Tibial nerve (tissue), 4 donors: ENCODE results near the gene NEU2.

Experiments used
- EP300 ChIP-seq, 2 donors: sonication (generic); formaldehyde crosslinking; IDR thresholded peaks; one replicate each; pipeline ENCODE4 v1.6.1; 2017; ENCODE audit warnings: antibody characterized with exemption in 2 of 2, mild to moderate bottlenecking in 1 of 2
- TF ChIP-seq, protein P1 (sequence below), 5 experiments: fragments of 200-600 bp in 3 of 5; fragments of 450-650 bp in 2 of 5; sonication (generic) in 3 of 5; IDR thresholded peaks; one replicate each; pipeline ENCODE4 v1.5.1; 2016 to 2019; ENCODE audit warnings: antibody characterized with exemption in 5 of 5, mild to moderate bottlenecking in 3 of 5, moderate library complexity in 2 of 5

DNA sequence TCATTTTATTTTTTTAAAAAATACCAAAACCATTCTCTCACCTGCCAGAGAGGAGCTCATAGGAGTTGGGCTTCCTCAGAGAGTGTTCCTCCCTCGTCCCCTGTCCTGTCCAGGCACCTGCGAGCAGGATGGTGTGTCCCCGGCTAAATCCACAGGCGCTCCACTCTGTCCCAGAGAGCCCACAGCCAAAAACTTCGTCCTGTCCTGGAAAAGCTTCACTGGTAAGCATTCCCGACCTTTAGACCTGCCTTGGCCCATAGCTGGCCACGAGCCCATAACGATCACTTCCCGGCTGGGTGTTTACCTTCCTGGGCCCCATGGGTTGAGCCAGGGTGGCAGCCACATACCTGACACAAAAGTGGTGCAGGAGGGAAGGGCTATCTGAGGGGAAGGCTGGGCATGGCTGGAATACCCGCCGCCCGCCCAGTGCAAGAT, 19.4 kb upstream of the NEU2 start, which contains the start of gene NGEF:
- TF ChIP-seq, protein P1, sequence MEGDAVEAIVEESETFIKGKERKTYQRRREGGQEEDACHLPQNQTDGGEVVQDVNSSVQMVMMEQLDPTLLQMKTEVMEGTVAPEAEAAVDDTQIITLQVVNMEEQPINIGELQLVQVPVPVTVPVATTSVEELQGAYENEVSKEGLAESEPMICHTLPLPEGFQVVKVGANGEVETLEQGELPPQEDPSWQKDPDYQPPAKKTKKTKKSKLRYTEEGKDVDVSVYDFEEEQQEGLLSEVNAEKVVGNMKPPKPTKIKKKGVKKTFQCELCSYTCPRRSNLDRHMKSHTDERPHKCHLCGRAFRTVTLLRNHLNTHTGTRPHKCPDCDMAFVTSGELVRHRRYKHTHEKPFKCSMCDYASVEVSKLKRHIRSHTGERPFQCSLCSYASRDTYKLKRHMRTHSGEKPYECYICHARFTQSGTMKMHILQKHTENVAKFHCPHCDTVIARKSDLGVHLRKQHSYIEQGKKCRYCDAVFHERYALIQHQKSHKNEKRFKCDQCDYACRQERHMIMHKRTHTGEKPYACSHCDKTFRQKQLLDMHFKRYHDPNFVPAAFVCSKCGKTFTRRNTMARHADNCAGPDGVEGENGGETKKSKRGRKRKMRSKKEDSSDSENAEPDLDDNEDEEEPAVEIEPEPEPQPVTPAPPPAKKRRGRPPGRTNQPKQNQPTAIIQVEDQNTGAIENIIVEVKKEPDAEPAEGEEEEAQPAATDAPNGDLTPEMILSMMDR (IDR thresholded peaks at IDR 0.05), result no peak
- no peak for TF ChIP-seq EP300 (IDR thresholded peaks at IDR 0.05)
